Activated naive CD8-positive, alpha-beta T cell treated with anti-CD3 and anti-CD28 coated beads, Interleukin-2, amount 10 ng/mL, durations not matched to agents 7 days and 5 days (primary cell): ENCODE data around the gene FGFRL1. TPM values are rescaled to one million over a fixed set of nuclear protein-coding genes. Genes with fewer than 3 reads are reported as not detected.
"Not testable (repeated sequence)": the region's sequence is repeated elsewhere in the genome, so short reads cannot be mapped to it uniquely, and the experiment has no call there.

Source experiments
- ATAC-seq: fragments of 150-1000 bp; cut with Tn5 transposase; one replicate; pipeline ENCODE4 v1.10.0; 2021; ENCODE audit warnings: low read depth, moderate library complexity
- POLR2A ChIA-PET: fragments of 350-600 bp; sonication (Branson Sonifier 250); formaldehyde crosslinking; loops from one replicate; lab custom pipeline; 2021; ENCODE audit warnings: antibody characterized with exemption; lab: Charles Lee
- DNase-seq: peaks from one replicate; pipeline ENCODE4 v3.0.0; 2021
- H3K27ac Mint-ChIP-seq: one replicate; pipeline ENCODE4 v1.8.0; 2022; ENCODE audit warnings: mild to moderate bottlenecking, mixed read lengths
- H3K27me3 Mint-ChIP-seq: one replicate; pipeline ENCODE4 v1.8.0; 2022; ENCODE audit warnings: mild to moderate bottlenecking, moderate library complexity, mixed read lengths
- H3K36me3 Mint-ChIP-seq: one replicate; pipeline ENCODE4 v1.8.0; 2021; ENCODE audit warnings: mild to moderate bottlenecking, mixed read lengths
- H3K4me1 Mint-ChIP-seq: one replicate; pipeline ENCODE4 v1.8.0; 2021; ENCODE audit warnings: mixed read lengths
- H3K4me3 Mint-ChIP-seq: one replicate; pipeline ENCODE4 v1.8.0; 2022; ENCODE audit warnings: mild to moderate bottlenecking, moderate library complexity, mixed read lengths
- H3K9me3 Mint-ChIP-seq: one replicate; pipeline ENCODE4 v1.8.0; 2021; ENCODE audit warnings: mixed read lengths
- total RNA-seq, 2 experiments: library from RNA; stranded (reverse); gene quantifications; one replicate each; pipeline ENCODE4 v1.2.3, GENCODE V29; 2021

Gene FGFRL1
- total RNA-seq, 2 experiments from 2014 or later, result 15.5 to 19.1 TPM

DNA sequence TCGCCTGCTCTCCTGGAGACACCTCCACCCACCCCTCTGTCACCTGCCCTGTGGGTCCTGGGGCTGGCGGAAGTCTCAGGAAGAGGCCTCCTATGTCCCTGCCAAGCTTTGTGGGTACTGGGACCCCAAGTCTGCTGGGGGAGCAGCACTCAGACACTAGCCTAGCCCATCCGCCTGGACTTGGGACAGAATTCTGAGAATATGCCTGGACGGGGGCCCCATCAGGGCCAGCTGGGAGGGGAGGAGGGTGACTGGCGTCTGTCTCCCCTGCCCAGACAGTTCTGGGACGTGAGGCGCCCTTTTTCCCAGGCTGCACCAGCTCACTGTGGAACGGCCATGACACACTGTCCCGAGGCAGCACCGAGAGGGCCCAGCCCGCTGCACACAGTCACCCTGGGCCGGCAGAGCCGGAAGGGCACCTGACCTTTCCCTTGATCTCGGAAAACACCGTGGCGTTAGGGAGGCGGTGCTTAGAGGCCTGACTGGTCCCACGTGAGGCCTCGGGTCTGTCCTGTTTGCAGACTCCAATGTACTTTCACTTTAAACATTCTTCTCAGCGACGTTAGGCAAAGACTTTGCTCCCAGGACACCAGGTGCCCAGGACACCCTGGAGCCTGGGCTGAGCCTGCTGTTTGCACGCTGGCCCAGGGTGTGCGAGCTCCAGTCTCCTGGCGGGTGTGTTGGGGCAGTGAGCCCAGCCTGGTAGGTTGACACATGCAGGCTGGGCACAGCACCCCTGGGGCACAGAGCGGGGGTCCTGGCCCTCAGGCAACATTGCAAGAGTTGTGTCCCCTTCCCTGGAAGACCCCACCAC, 18.9 kb upstream of the FGFRL1 start:
- POLR2A ChIA-PET, result no interaction called here
- H3K4me3 Mint-ChIP-seq, result no peak overlapping the region
- H3K27ac Mint-ChIP-seq, result no peak overlapping the region

DNA sequence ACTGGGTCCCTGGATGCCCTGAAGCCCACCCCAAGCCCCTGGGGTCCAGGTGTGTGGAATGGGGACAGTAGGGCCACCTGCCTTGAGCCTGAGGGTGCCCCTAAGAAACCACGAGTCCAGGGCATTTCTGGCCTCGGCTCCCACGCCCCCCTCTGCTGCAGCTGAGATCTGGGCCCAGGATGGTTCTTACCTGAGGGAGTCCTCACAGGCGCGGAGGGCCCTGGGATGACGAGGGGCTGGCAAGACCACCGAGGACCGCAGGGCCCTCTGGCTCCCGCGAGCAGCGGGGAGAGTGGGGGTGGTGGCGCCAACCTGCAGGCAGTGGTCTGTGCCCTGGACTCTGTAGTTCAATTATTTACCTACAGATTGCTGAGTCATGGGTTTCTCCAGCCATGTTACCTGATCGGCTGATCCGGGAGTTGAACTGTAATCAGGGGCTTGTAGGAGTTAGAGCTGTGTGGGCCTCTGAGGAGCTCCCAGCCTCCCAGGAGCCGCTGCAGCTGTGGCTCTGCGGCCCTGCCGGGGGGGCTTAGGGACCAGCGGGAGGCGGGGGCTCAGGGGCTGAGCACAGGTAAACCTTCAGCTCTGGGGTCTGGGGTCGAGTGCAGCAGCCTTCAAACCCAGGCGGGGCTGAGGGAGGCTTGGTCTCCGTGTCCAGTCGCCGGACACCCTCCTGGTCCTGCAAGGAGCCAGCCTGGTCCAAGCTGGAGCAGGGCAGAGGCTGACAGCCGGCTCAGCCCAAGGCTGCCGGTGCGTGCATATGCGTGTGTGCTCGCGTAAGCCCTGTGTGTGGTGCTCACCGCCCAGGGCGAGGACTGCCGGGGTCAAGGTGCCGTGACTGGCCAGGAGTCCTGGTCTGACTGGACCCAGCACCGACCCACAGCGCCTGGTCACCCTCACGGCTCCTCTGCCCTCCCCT, 18.1 kb upstream of the FGFRL1 start, which contains the start of gene SLC26A1:
Gene SLC26A1, minus strand, starts transcription at position 294 of the 919 bp plus-strand sequence. CDS start 1,701 bp downstream, outside the sequence.
- H3K4me3 Mint-ChIP-seq, result no peak within 1 kb of the TSS
- no peak for DNase-seq
- POLR2A ChIA-PET, result no interaction called here
- H3K36me3 Mint-ChIP-seq, result no peaks in the 10 kb centered on the region
- H3K9me3 Mint-ChIP-seq, result no peaks in the 10 kb centered on the region
- no peak for ATAC-seq
- H3K4me1 Mint-ChIP-seq, result no peaks in the 10 kb centered on the region
- no peak within 1 kb of the TSS for H3K27ac Mint-ChIP-seq
- H3K27me3 Mint-ChIP-seq, result peaks cover 10% of the 10 kb centered on the region

More for the DNA sequence above, 18.9 kb upstream of the FGFRL1 start:
- no peaks in the 10 kb centered on the region for H3K9me3 Mint-ChIP-seq
- H3K27me3 Mint-ChIP-seq, result peaks cover 7% of the 10 kb centered on the region
- no peaks in the 10 kb centered on the region for H3K4me1 Mint-ChIP-seq
- no peaks in the 10 kb centered on the region for H3K36me3 Mint-ChIP-seq
- DNase-seq, result no peak
- ATAC-seq, result no peak

- DNase-seq (no peak), ATAC-seq (no peak)
- H3K4me3 Mint-ChIP-seq, result no peak overlapping the region
- no peaks in the 10 kb centered on the region for H3K4me1 Mint-ChIP-seq
- no peaks in the 10 kb centered on the region for H3K9me3 Mint-ChIP-seq
- no peaks in the 10 kb centered on the region for H3K36me3 Mint-ChIP-seq
- no peak overlapping the region for H3K27ac Mint-ChIP-seq
- POLR2A ChIA-PET, result no interaction called here
- peaks cover 24% of the 10 kb centered on the region for H3K27me3 Mint-ChIP-seq
Observed at GRCh38 chr4:995311-996026, 16.0 kb upstream of the FGFRL1 start.

DNA sequence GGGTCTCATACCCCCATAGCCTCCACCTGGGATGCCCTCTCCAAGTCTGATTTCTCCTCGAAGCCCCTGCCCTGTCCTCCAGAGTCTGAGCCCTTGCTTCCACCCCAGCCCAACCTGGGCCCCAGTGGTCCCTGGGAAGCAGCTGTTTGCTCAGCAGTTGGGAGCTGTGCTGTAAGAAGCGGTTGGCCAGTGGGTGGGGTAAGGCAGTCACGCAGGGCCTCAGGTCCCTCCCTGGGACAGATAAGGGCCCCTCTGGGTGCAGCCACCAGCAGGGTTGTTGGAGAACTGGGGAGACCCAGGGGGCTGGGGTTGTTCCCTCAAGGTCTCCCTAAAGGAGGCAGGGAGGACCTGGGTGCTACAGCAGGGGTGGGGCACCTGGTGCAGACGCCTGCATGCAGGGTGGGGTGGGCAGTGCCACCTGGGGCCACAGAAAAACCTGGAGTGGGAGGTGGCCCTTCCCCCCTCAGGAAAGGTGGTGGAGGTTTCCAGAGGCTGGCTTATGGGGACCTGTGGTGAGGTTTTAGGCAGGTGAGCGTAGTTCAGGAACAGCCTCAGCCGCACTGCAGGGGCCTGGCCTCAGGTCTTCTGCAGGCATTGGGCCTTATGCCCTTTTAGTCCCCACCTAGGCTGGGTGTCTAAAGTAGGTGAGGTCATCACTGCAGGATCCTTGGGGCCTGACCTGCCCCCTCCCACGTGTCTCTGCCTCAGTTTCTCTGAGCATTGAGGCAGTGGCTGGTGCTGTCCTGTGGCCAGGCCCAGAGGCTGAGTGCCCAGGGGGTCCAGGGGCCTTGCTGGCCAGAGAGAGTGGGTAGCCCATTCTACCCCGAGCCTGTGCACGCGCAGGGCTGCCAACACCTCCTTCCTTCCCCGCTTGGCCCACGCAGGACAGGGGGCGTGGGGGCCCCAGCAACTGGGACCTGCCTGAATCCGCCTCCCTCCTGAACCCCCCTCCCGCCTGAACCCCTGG, 15.1 kb upstream of the FGFRL1 start:
- POLR2A ChIA-PET, result no interaction called here
- no peak overlapping the region for H3K27ac Mint-ChIP-seq
- DNase-seq (no peak), ATAC-seq (no peak)
- H3K9me3 Mint-ChIP-seq, result no peaks in the 10 kb centered on the region
- H3K27me3 Mint-ChIP-seq, result peaks cover 25% of the 10 kb centered on the region
- H3K36me3 Mint-ChIP-seq, result no peaks in the 10 kb centered on the region
- no peak overlapping the region for H3K4me3 Mint-ChIP-seq
- no peaks in the 10 kb centered on the region for H3K4me1 Mint-ChIP-seq

DNA sequence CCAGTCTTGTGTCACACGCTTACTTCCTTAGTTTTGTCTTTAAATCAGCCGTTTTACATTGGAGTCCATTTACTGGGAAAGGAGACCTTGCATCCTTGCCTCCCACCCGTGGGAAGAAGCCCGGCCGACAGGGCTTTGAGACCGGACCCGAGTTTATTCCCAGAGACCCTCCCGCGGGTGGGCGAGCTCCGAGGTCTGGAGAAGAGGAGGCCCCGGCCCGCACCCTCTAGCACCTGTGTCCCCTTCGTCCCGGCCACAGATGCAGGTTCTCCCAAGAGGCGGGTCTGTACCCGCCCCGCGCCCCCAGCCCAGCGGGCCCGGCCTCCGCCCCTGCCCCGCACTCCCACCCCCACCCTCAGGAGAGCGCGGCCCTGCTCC, 14.4 kb upstream of the FGFRL1 start:
- H3K4me3 Mint-ChIP-seq, result no peak overlapping the region
- H3K27ac Mint-ChIP-seq, result no peak overlapping the region
- POLR2A ChIA-PET, result no interaction called here
- no peaks in the 10 kb centered on the region for H3K36me3 Mint-ChIP-seq
- no peaks in the 10 kb centered on the region for H3K4me1 Mint-ChIP-seq
- no peaks in the 10 kb centered on the region for H3K9me3 Mint-ChIP-seq
- ATAC-seq (no peak), DNase-seq (no peak)
- H3K27me3 Mint-ChIP-seq, result peaks cover 27% of the 10 kb centered on the region

GRCh38 chr4:997375-998071, 13.9 kb upstream of the FGFRL1 start:
- H3K36me3 Mint-ChIP-seq, result no peaks in the 10 kb centered on the region
- no peak overlapping the region for H3K4me3 Mint-ChIP-seq
- no peak overlapping the region for H3K27ac Mint-ChIP-seq

GRCh38 chr4:998096-998691, 13.2 kb upstream of the FGFRL1 start:
- ATAC-seq (no peak), DNase-seq (no peak)
- POLR2A ChIA-PET, result no interaction called here
- Mint-ChIP-seq H3K36me3 (no peaks in the 10 kb centered on the region), H3K27me3 (peaks cover 27% of the 10 kb centered on the region), H3K9me3 (no peaks in the 10 kb centered on the region), H3K4me3 (no peak overlapping the region), H3K4me1 (no peaks in the 10 kb centered on the region), H3K27ac (no peak overlapping the region)

More at GRCh38 chr4:997375-998071, 13.9 kb upstream of the FGFRL1 start:
- H3K4me1 Mint-ChIP-seq, result no peaks in the 10 kb centered on the region
- POLR2A ChIA-PET, result no interaction called here
- peaks cover 27% of the 10 kb centered on the region for H3K27me3 Mint-ChIP-seq
- DNase-seq (no peak), ATAC-seq (peak; percentile 20)
- no peaks in the 10 kb centered on the region for H3K9me3 Mint-ChIP-seq

- H3K9me3 Mint-ChIP-seq, DNase-seq, H3K36me3 Mint-ChIP-seq, H3K27ac Mint-ChIP-seq, H3K4me3 Mint-ChIP-seq, H3K4me1 Mint-ChIP-seq, ATAC-seq, POLR2A ChIA-PET: not testable (repeated sequence)
- H3K27me3 Mint-ChIP-seq, result peaks cover 32% of the 10 kb centered on the region
Observed at GRCh38 chr4:999240-999863, 12.1 kb upstream of the FGFRL1 start.

DNA sequence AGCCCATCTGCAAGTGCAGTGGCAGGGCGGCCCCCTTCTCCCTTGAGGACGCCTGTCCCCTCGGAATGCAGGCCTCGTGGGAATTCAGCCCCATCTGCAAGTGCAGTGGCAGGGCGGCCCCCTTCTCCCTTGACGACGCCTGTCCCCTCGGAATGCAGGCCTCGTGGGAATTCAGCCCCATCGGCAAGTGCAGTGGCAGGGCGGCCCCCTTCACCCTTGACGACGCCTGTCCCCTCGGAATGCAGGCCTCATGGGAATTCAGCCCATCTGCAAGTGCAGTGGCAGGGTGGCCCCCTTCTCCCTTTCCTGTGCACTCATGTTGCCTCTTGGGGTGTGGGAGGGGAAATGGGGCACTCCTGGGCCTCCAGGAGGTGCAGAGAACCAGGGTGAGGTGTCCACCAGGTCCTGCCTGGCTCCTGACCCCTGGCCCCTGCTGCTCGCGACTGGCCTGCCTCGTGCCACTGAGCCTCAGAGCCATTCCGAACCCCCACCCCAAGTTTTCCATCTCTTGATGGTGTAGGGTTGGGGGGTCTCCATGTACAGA, 11.5 kb upstream of the FGFRL1 start:
- POLR2A ChIA-PET, result no interaction called here
- Mint-ChIP-seq H3K4me1 (no peaks in the 10 kb centered on the region), H3K27ac (no peak overlapping the region), H3K36me3 (no peaks in the 10 kb centered on the region), H3K4me3 (no peak overlapping the region), H3K9me3 (no peaks in the 10 kb centered on the region), H3K27me3 (peaks cover 32% of the 10 kb centered on the region)
- no peak for ATAC-seq
- DNase-seq, result no peak

- POLR2A ChIA-PET, result no interaction called here
- Mint-ChIP-seq H3K4me1 (no peaks in the 10 kb centered on the region), H3K9me3 (no peaks in the 10 kb centered on the region), H3K27me3 (peaks cover 34% of the 10 kb centered on the region), H3K4me3 (no peak overlapping the region), H3K27ac (no peak overlapping the region), H3K36me3 (no peaks in the 10 kb centered on the region)
- no peak for ATAC-seq
- DNase-seq, result no peak
Observed at GRCh38 chr4:1000686-1001260, 10.7 kb upstream of the FGFRL1 start.

GRCh38 chr4:1001561-1002130, 9.8 kb upstream of the FGFRL1 start:
- Mint-ChIP-seq H3K4me1 (no peaks in the 10 kb centered on the region), H3K27ac (no peak overlapping the region), H3K36me3 (no peaks in the 10 kb centered on the region), H3K9me3 (no peaks in the 10 kb centered on the region), H3K27me3 (peaks cover 36% of the 10 kb centered on the region), H3K4me3 (no peak overlapping the region)
- DNase-seq, result no peak
- POLR2A ChIA-PET, result no interaction called here
- no peak for ATAC-seq
